ENCODE measurements around the gene ALKBH4.
"Not testable (repeated sequence)": the region's sequence is repeated elsewhere in the genome, so short reads cannot be mapped to it uniquely, and the experiment has no call there.

Gene ALKBH4

DNA sequence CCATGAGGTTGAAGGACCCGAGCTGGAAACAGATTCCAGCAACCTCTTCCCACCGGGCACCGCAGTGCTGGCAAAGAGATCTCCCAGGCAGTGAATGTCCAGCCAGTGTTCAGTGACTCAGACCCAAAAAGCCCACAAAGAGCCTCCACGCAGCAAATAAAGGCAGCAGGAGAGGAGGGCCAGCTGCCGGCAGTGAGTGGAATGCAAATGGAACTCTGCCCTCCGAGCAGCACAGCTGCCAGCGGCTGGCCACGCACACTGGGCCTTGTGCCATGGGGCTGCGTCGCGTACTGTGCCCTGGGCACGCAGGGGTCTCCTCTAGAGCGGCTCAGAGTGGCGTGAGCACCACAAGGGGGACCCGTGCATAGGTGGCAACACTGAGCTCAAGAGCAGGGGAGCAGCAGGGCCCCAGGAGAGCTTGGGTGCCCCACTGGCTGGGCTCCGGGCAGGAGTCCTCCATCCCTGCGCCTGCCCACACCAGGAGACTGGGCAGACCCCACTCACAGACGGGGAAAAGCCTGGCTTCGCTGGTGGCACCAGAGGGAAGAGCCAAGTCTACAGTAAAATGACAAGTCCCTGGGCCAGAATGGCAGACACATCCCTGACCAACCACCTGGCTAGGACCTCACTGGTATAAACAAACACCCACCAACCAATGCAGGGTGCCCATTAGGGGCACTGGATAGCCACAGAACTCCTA lies 10.2 kb upstream of the ALKBH4 start:
- not testable (repeated sequence) for DNase-seq

DNA sequence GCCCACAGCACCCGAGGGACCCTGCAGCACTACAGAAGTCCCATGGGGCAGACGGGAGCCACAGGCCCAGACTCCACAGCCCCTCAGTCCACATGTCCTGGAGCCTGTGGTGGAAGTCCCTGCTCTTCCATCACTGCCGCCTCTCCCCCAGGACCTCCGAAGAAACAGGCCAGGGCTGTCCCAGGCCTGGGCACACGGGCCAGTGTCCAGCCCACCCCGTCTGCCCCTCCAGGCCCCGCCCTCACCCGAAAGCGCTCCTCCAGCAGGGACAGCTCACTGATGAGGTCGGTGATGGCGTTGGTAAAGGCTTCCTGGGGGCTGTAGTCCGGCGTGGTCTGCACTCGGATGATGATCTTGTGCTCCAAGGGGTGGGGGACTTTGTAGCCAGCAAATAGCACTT lies 9.5 kb upstream of the ALKBH4 start:
- not testable (repeated sequence) for DNase-seq

DNA sequence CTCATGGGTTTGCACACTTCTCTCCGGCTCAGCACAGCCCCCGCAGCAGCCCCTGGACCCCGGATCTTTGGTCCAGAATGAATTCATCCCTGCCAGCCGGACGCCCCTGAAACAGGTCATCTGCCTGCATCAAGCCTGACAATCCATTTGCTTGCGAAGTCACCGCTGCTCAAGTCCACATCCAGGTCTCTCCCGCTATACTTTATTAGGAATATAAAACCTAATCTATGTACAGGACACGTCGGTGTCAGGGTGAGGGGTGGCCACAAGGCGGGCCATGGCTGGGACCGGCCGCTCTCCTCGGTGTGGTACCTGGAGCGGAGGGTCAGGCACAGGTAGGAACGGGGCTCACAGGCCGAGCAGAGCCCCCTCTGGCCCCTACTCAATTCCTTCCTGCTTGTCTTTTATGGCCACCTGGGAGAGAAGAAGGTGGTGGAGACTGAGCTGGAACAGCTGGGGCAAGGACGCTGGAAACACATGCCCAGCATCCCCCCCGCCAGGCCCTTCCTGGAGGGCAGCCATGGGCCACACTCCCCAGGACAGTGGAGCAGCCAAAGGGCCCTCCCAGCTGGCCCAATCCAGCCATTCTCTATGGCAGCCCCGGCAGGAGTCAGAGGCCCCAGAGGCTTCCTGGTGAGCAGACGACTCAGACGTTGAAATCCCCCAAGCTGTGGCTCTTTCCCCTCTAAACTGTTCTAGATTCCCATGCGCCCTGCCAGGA lies 8.8 kb upstream of the ALKBH4 start:
- DNase-seq = no peak

DNA sequence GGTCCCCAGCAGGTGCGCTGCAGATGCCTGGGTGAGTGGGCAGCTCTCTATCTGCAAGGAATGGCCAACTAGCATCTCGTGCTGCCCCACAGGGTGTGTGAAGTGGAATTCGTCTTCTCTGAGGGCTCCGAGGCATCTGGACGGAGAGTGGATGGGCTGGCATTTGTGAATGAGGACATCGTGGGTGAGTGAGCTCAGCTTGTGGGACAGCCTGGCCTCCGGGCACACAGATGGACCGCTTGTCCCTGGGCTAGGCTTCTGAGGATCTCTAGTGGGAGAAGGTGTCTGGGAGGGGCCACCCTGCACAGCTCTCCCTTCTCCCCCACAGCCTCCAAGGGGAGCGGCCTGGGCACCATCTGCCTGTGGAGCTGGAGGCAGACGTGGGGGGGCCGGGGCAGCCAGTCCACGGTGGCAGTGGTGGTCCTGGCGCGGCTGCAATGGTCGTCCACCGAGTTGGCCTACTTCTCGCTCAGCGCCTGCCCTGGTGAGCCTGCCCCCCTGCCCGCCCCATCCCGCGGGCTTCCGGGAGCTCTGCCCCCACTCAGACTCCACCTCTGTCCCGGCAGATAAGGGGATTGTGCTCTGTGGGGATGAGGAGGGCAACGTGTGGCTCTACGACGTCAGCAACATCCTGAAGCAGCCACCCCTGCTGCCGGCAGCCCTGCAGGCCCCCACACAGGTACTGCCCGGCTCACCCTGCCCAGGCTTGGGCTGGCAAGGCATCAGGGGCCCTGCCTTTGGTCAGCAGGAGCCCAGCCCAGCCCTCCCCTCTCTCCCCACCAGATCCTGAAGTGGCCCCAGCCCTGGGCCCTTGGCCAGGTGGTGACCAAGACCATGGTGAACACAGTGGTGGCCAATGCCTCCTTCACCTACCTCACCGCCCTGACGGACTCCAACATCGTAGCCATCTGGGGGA lies 7.7 kb upstream of the ALKBH4 start:
- DNase-seq = no peak

DNA sequence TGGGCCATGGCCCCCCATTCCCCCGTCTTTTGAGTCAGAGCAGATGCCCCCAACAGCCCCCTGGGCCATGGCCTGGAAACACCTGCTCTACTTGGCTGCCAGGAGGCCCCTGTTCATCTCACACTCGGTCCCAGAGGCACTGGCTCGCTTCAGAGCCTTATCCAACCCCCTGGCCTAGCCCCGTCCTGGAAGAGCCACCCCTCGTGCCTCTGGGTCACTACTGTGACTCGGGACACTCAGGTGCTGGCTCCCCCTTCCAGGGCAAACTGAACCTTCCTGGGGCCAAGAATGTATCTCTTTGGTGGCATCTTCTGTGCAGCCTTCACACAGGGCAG lies 7.1 kb upstream of the ALKBH4 start:
- no peak for DNase-seq

DNA sequence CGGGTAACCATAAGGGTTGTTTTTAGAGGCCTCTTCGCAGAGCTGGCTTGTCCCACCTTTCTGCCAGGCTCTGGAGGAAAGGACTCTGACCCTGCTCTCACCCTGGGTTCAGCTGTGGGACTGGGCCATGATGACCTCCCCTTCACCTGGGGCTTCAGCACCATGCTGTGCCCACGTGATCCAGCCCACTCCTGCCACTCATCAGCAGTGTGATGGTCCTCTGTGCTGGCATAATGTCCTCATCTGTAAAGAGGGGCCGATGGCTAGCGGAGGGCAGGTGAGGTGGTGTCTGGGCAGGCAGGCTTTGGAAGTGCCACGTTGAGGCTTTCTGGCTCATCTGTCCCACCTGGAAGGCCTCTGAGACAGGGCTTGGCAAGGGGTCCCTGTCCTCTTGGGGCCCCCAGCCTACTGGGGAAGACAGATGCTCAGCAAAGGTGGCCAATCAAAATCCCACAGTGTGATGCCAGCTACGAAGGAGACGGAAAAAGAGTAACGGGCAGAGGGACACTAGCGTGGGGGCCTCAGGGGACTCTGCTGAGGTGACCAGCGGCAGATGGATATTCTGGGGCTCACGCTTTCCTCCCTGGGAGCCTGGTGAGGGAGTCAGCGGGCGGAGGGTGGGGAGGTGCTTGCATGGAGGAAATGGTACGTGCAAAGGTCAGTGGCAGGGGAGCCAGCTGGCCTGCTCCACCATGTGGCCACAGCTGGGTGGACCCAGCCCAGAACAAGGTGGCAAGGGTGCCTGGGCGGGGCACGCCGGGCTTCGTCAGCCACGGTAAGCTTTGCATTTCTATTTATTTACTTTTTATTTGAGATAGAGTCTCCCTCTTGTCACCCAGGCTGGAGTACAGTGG lies 5.5 kb upstream of the ALKBH4 start:
- DNase-seq = no peak

DNA sequence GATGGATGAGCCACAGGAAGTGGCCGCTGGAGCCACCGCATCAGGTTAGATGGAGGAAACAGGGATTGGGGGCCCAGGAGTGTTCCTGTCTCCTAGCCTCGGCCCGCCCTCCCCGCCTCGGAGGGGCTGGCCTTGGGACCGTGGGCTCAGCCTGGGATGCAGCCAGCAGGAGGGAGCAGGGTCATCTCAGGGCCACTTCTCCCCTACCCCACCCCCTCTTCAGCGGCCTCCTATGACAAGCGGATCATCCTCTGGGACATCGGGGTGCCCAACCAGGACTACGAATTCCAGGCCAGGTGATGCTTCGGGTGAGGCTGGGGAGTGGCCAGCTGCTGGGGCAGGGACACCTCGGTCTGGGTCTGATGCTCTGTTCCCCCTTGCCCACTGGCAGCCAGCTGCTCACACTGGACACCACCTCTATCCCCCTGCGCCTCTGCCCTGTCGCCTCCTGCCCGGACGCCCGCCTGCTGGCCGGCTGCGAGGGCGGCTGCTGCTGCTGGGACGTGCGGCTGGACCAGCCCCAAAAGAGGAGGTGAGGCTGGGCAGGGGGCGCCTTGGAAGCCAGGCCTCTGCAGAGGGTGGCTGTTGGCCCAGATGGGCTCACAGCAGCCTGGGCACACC lies 4.8 kb upstream of the ALKBH4 start:
- DNase-seq = no peak

DNA sequence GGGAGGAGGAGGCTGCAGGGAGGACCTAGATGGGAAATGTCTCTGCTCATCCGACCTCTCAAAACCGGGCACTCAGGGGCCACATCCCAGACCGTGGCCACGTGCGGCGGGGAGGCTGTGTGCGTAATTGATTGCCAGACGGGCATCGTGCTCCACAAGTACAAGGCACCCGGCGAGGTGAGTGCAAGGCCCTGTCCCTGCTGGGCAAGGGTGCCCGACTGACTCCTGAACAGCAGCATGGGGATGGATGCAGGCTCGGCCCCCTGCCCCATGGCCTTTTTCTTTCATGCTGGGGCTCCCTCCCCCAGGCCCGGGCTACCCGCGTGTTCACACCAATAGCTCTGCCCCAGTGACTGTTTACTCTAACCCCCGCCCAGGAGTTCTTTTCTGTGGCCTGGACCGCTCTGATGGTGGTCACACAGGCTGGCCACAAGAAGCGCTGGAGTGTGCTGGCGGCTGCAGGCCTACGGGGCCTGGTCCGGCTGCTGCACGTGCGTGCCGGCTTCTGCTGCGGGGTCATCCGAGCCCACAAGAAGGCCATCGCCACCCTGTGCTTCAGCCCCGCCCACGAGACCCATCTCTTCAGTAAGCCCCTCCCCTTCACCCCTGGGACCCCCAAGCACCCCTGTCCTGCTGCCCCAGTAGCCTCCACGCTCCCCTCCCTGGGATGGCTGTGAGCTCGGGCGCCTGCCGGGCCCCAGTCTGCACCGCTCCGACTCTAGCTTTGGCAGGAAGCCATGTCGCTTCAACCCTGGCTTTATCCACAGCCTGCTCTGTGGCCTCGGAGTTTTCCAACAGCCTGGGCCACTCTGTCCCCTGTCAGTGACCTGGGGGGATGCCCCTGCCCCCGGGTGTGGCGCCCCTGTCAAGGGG lies 4.1 kb upstream of the ALKBH4 start:
- no peak for DNase-seq

DNA sequence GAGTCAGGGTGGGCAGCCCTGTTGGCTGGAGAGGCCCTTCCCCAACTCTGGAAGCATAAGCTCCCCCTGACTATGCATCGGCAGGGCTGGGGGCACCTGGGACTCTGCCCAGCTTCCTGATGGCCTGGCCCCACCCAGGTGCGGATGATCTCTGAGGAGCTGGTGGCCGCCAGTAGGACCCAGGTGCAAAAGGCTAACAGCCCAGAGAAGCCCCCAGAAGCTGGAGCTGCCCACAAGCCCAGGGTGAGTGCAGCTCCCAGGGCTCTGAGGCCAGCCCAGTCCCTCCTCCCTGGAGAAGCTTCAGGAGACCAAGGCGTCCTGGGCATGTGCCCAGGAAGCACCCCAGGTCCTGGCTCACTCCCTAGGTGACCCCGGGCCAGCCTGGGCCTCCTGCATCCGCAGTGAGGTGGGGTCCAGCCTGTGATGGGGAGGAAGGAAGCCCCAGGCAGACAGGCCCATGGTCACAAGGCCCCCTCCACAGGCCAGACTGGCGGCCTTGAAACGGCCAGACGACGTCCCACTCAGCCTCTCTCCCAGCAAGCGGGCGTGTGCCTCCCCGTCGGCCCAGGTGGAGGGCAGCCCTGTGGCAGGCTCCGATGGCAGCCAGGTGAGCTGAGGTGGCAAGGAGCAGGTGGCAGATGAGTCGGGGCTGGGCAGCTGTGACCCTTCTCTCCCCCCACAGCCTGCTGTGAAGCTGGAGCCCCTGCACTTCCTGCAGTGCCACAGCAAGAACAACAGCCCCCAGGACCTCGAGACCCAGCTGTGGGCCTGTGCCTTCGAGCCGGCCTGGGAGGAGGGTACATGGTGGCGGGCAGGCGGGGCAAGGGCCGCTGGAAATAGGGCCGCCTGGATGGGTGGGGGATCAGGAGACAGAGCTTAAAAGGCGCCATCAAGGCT lies 3.2 kb upstream of the ALKBH4 start:
- DNase-seq = no peak

DNA sequence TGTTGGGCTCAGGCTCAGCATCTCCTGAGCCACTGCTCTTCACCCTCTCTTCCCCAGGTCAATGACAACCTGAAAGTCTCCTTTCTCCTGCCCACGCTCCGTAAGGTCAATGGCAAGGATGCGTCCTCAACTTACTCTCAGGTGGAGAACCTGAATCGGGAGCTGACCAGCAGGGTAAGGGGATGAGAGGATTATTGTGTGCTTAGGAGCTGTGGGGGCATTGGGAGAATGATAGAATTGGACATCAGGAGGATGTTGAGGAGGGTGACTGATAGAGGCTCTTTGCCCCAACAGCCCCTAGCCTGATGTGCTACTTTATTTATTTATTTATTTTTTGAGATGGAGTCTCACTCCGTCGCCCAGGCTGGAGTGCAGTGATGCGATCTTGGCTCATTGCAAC lies 1.4 kb upstream of the ALKBH4 start:
- DNase-seq = no peak

DNA sequence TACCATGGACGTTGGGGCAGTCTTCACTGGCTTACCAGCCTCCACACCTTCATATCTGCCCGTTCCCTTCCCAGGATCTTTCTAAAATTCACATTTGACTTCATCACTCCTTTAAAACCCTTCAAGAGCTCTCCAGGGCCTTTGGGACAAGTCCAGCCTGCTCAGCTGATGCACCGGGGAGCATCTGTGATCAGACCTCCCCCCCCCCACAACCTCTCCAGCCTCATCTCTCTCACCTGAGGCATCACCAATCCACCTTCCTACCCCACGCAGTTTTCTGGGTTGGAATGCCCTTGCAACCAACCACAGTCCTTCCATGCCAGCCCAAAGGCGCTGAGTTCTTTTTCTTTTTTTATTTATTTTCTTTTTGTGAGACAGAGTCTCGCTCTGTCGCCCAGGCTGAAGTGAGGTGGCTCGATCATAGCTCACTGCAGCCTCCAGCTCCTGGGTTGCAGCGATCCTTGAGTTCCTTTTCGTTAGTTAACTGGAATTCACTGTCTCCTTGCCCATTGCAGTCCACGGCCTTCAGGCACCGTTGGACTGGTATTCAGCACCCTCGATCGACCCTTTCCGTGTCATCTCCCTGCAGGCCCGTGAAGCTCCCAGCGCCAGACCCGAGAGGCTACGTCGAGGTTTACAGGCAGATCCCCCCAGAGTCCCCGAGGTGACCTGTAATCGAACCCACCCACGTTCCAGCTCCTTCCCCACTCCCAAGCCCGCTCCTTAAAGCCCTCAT lies 654 bp downstream of the ALKBH4 start:
- no peak for DNase-seq

DNA sequence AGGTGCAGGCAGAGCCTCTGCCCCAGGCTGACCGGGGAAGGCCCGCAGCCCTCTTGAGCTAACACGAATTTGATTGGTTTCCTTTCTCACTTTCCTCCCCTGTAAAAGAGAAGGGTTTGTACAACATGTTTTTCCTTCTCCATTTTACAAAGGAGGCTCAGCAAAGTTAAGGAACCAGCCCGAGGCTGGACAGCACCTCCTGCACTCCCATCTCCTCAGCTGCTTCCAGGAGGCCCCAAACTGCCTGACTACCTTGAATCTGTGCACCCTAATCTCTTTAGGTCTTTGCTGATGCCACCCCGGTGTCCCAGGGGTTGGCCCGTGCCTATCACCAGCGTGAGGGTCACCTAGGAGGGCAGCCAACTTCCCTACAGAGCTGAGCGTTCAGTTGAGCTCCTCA lies 4.2 kb downstream of the ALKBH4 start:
- DNase-seq = no peak

DNA sequence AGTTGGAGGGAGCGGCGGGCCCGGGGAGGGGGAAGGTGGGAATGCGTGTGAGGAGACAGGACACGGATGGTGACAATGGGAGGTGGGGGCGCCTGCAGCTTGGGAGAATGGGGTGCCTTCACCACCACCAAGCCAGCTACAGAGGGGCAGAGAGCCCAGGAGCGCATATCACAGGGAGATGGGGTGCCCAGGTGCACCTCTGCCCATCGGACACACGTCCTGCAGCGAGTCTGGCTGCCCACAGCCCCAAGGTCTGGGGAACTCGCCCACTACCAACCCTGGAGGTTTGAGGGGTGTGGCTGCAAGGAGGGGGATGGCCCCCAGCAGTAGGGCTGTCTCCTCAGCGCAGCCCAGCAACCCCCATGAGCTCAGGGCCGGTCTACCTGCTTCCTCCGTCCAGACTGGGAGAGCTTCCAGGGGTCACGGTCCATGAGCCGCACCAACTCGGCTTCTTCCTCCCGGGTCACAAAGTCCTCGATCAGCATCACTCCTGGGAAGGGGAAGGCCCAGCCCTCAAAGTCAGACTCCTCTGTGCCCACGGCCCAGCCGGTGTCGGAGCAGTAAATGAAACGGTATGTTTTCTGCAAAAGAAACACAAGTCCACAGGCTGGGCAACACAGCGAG lies 5.3 kb downstream of the ALKBH4 start:
- no peak for DNase-seq

DNA sequence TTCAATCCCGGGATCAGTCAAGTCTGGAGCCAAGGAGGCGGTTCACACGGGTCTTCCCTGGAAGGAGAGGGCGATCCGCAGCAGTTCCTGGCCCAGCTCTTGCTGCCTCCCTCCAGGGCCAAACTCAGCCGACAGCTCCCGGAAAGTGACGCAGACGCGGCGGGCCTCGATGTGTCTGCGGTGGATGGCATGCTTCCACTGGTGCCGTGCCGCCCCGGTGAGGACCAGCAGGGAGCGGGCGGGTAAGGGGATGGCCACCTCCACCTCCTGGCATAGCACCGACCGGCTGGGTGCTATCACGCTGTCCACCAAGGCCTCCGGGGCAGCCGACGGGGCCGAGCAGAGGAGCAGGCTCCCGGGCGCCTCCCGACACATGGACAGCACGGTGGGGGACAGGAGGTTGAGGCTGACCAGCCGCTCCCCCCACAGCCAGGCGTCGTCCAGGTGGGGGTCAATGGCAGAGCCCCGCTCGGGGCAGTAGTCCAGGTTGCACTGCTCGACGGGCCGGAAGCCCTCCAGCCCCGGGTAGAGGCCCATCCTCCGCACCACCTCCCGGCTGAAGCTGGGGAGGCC lies 7.2 kb downstream of the ALKBH4 start:
- no peak for DNase-seq

DNA sequence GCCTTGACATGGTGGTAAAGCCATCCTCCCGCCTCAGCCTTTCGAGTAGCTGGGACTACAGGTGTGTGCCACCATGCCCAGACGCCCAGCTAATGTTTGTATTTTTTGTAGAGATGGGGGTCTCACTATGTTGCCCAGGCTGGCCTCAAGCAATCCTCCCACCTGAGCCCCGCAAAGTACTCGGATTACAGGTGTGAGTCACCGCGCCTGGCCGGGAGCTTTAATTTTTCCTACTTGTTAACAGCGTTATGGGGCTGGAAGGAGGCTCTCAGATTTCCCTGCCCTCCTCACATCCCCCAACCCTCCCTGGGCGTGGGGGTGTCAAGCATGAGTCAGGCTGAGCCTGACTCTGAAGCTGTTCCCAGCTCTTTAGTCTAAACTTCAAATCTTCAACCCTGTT lies 8.3 kb downstream of the ALKBH4 start:
- no peak for DNase-seq

DNA sequence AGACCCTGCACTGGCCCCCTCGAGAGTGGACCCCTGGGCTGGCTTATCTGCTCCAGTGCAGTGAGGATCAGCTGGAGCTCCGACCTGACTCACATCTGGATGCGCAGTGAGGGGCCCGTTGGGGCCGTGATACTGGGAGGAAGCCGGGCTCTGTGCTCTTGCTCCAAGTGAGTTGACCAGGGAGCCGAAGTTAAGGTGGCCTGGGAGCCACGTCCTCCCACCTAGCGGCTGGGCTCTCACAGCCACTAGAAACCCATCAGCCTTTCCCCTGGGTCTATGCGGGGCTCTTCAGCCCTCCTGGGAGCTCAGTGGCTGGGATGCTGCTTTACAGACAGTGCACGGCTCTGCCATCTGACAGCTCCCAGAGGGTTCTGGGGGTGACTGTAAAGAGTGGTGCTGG lies 9.1 kb downstream of the ALKBH4 start:
- no peak for DNase-seq

DNA sequence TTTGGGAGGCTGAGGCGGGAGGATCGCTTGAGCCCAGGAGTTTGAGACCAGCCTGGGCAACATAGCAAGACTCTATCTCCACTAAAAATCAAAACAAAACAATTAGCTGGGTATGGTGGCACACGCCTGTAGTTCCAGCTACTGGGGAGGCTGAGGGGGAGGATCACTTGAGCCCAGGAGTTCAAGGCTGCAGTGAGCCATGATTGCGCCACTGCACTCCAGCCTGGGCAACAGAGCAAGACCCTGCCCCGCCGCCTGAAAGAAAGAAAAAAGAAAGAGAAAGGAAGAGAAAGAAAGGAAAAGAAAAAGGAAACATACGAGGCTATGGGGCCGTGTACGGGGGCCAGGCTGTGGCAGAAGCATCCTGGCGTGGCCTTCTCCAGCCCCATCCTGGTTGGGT lies 9.7 kb downstream of the ALKBH4 start:
- DNase-seq = not testable (repeated sequence)

DNA sequence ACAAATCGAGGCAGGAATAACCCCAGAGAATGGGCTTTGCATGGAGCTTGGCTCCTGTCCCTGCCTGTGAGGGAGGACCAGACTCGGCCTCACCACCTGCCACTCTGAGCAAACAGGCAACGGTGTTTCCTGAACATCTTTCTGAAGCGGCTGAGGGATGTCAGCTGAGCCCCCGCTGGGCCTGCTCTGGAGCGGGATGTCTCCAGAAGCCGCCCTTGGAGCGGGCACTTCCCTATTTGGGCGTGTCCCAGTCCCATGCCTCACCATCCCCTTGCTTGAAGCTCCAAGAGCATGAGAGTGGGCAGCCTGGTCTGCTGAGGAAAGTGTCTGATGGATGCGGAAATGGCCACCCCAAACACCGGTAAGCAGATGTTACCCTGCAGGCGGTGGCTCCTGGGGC lies 10.2 kb downstream of the ALKBH4 start:
- DNase-seq = no peak

DNA sequence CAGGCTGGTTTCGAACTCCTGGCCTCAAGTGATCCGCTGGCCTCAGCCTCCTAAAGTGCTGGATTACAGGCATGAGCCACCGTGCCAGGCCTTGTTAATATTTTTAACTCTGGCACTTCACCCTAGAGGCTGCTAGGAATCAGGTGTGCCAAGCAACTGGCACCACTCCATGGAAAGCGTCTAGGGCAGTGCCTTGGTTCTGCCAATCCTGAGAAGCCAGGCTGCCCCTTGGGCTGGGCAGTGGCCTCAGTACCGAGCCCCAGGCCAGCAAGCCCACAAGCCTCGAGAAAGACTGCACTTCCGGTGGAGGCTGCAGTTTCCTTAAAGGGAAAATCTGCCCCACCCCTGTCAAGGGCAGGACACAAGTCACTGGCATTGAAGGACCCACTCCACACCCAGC lies 11.3 kb downstream of the ALKBH4 start:
- DNase-seq = no peak

All from NCI-H446 (cell line).